WTC11 (cell line): ENCODE results near the gene TIMM8A. TPM values are rescaled to one million over a fixed set of nuclear protein-coding genes. Genes with fewer than 3 reads are reported as not detected.

Experiments
- ATAC-seq: fragments of 200-7000 bp; cut with Tn5 transposase; 2 replicates; pipeline ENCODE4 v1.10.0; 2021; ENCODE audit warnings: mild to moderate bottlenecking, moderate library complexity
- CTCF ChIA-PET: fragments of 300-600 bp; sonication (Branson Sonifier 250); formaldehyde crosslinking; loops from one replicate; lab custom pipeline; 2021; ENCODE audit warnings: antibody characterized with exemption; lab: Charles Lee
- POLR2A ChIA-PET: fragments of 350-600 bp; sonication (Branson Sonifier 250); formaldehyde crosslinking; loops from one replicate; lab custom pipeline; 2021; ENCODE audit warnings: antibody characterized with exemption; lab: Charles Lee
- DNase-seq: peaks from one replicate; pipeline ENCODE4 v3.0.0; 2021; ENCODE audit warnings: low spot score
- H3K27ac Mint-ChIP-seq: 2 replicates; pipeline ENCODE4 v1.8.0; 2021; ENCODE audit warnings: mixed read lengths
- H3K27me3 Mint-ChIP-seq: 2 replicates; pipeline ENCODE4 v1.8.0; 2021; ENCODE audit warnings: low read depth, mild to moderate bottlenecking, moderate library complexity, mixed read lengths
- H3K36me3 Mint-ChIP-seq: 2 replicates; pipeline ENCODE4 v1.8.0; 2021; ENCODE audit warnings: mixed read lengths
- H3K4me1 Mint-ChIP-seq: 2 replicates; pipeline ENCODE4 v1.8.0; 2022; ENCODE audit warnings: mixed read lengths
- H3K4me3 Mint-ChIP-seq: 2 replicates; pipeline ENCODE4 v1.8.0; 2021; ENCODE audit warnings: mild to moderate bottlenecking, moderate library complexity, mixed read lengths
- H3K9me3 Mint-ChIP-seq: 2 replicates; pipeline ENCODE4 v1.8.0; 2021; ENCODE audit warnings: mixed read lengths
- CDX4 ChIP-seq: fragments of 250-450 bp; sonication (Bioruptor Pico); IDR thresholded peaks from 2 replicates; pipeline ENCODE4 v1.9.0; 2021; ENCODE audit warnings: moderate library complexity, mild to moderate bottlenecking, inconsistent platforms, borderline replicate concordance
- CREB1 ChIP-seq: sonication (generic); formaldehyde crosslinking; IDR thresholded peaks from 2 replicates; pipeline ENCODE4 v1.8.0; 2023; ENCODE audit warnings: mild to moderate bottlenecking, missing genetic modification reagents
- CTCF ChIP-seq: fragments of 200-600 bp; IDR thresholded peaks from 2 replicates; pipeline ENCODE4 v1.8.0; 2022; ENCODE audit warnings: antibody characterized with exemption
- E2F1 ChIP-seq: sonication (generic); formaldehyde crosslinking; IDR thresholded peaks from 2 replicates; pipeline ENCODE4 v1.8.0; 2022; ENCODE audit warnings: mild to moderate bottlenecking, missing genetic modification reagents
- ERG ChIP-seq: fragments of 250-450 bp; sonication (Bioruptor Pico); IDR thresholded peaks from 2 replicates; pipeline ENCODE4 v1.8.0; 2021; ENCODE audit warnings: mild to moderate bottlenecking
- FOXJ3 ChIP-seq: sonication (generic); formaldehyde crosslinking; IDR thresholded peaks from 2 replicates; pipeline ENCODE4 v1.9.0; 2021; ENCODE audit warnings: missing genetic modification reagents, mild to moderate bottlenecking, borderline replicate concordance
- FOXP4 ChIP-seq: sonication (generic); formaldehyde crosslinking; IDR thresholded peaks from 2 replicates; pipeline ENCODE4 v1.8.0; 2022; ENCODE audit warnings: mild to moderate bottlenecking, missing genetic modification reagents
- GRHL2 ChIP-seq: fragments of 250-450 bp; sonication (Bioruptor Pico); IDR thresholded peaks from 2 replicates; pipeline ENCODE4 v1.8.0; 2022; ENCODE audit warnings: mild to moderate bottlenecking, moderate library complexity; ENCODE audit not compliant: insufficient replicate concordance, severe bottlenecking
- KAT7 ChIP-seq: sonication (generic); formaldehyde crosslinking; IDR thresholded peaks from 2 replicates; pipeline ENCODE4 v1.8.1; 2023; ENCODE audit warnings: missing genetic modification reagents, mild to moderate bottlenecking, borderline replicate concordance
- MAX ChIP-seq: sonication (generic); formaldehyde crosslinking; IDR thresholded peaks from 2 replicates; pipeline ENCODE4 v1.8.0; 2022; ENCODE audit warnings: mild to moderate bottlenecking, missing genetic modification reagents
- MLX ChIP-seq: sonication (generic); formaldehyde crosslinking; IDR thresholded peaks from 2 replicates; pipeline ENCODE4 v1.8.1; 2023; ENCODE audit warnings: mild to moderate bottlenecking, missing genetic modification reagents, moderate library complexity
- MXD4 ChIP-seq: fragments of 250-450 bp; sonication (Bioruptor Pico); IDR thresholded peaks from 2 replicates; pipeline ENCODE4 v1.8.0; 2021; ENCODE audit warnings: mild to moderate bottlenecking, moderate library complexity, borderline replicate concordance
- NFATC4 ChIP-seq: fragments of 250-450 bp; sonication (Bioruptor Pico); IDR thresholded peaks from 2 replicates; pipeline ENCODE4 v1.9.0; 2021; ENCODE audit warnings: mild to moderate bottlenecking
- OVOL2 ChIP-seq: fragments of 250-450 bp; sonication (Bioruptor Pico); IDR thresholded peaks from 2 replicates; pipeline ENCODE4 v1.9.0; 2021; ENCODE audit warnings: mild to moderate bottlenecking, borderline replicate concordance
- TP53 ChIP-seq: sonication (generic); formaldehyde crosslinking; IDR thresholded peaks from 2 replicates; pipeline ENCODE4 v1.8.1; 2023; ENCODE audit warnings: mild to moderate bottlenecking, missing genetic modification reagents
- USF2 ChIP-seq: sonication (generic); formaldehyde crosslinking; IDR thresholded peaks from 2 replicates; pipeline ENCODE4 v1.8.1; 2023; ENCODE audit warnings: mild to moderate bottlenecking, missing genetic modification reagents, moderate library complexity
- ZNF121 ChIP-seq: sonication (generic); formaldehyde crosslinking; IDR thresholded peaks from 2 replicates; pipeline ENCODE4 v1.8.0; 2023; ENCODE audit warnings: missing genetic modification reagents
- ZNF138 ChIP-seq: sonication (generic); formaldehyde crosslinking; conservative IDR thresholded peaks from 2 replicates; pipeline ENCODE4 v1.8.1; 2022; ENCODE audit warnings: mild to moderate bottlenecking, moderate library complexity, missing genetic modification reagents
- ZNF425 ChIP-seq: fragments of 250-450 bp; sonication (Bioruptor Pico); conservative IDR thresholded peaks from 2 replicates; pipeline ENCODE4 v1.9.0; 2021; ENCODE audit warnings: mild to moderate bottlenecking
- ZNF671 ChIP-seq: fragments of 250-450 bp; sonication (Bioruptor Pico); IDR thresholded peaks from 2 replicates; pipeline ENCODE4 v1.8.0; 2021; ENCODE audit warnings: mild to moderate bottlenecking
- total RNA-seq: library from RNA; stranded (reverse); gene quantifications from 3 replicates; pipeline ENCODE4 v1.2.3, GENCODE V29; 2021

Gene TIMM8A
- total RNA-seq, 1 experiment from 2014 or later = 31.8 TPM

- Mint-ChIP-seq H3K9me3 (no peaks in the 10 kb centered on the region), H3K27ac (peak overlapping the region; percentile 91), H3K27me3 (no peaks in the 10 kb centered on the region), H3K4me1 (peaks cover 14% of the 10 kb centered on the region), H3K4me3 (peak overlapping the region; percentile 92), H3K36me3 (peaks cover 45% of the 10 kb centered on the region)
- ChIA-PET CTCF (no interaction called here), POLR2A (no interaction called here)
- ATAC-seq = no peak
- TF ChIP-seq ZNF425 (CRISPR knock-in tag) (peak; percentile 44; the same call in 1 of the 2 replicates), CTCF (no peak)
- DNase-seq = no peak
Measured at GRCh38 chrX:101393530-101394305, 45.2 kb upstream of the TIMM8A start.

- H3K4me1 Mint-ChIP-seq = peaks cover 14% of the 10 kb centered on the region
- ATAC-seq (no peak), DNase-seq (no peak)
- peak overlapping the region; percentile 97 for H3K27ac Mint-ChIP-seq
- POLR2A ChIA-PET = no interaction called here
- H3K9me3 Mint-ChIP-seq = no peaks in the 10 kb centered on the region
- H3K4me3 Mint-ChIP-seq = peak overlapping the region; percentile 92
- H3K27me3 Mint-ChIP-seq = no peaks in the 10 kb centered on the region
- CTCF ChIA-PET = no interaction called here
- peaks cover 45% of the 10 kb centered on the region for H3K36me3 Mint-ChIP-seq
- no peak for TF ChIP-seq KAT7 (CRISPR knock-in tag)
- TF ChIP-seq ERG (CRISPR knock-in tag) = no peak
- TF ChIP-seq CREB1 (CRISPR knock-in tag) = no peak
- no peak for TF ChIP-seq NFATC4 (CRISPR knock-in tag)
- no peak for TF ChIP-seq OVOL2 (CRISPR knock-in tag)
- TF ChIP-seq ZNF121 (CRISPR knock-in tag) = no peak
- TF ChIP-seq FOXJ3 (CRISPR knock-in tag) = no peak
- no peak for TF ChIP-seq ZNF671 (CRISPR knock-in tag)
- no peak for TF ChIP-seq CTCF
- TF ChIP-seq FOXP4 (CRISPR knock-in tag) = no peak
- no peak for TF ChIP-seq E2F1 (CRISPR knock-in tag)
- no peak for TF ChIP-seq TP53 (CRISPR knock-in tag)
- TF ChIP-seq MLX (CRISPR knock-in tag) = no peak
- no peak for TF ChIP-seq GRHL2 (CRISPR knock-in tag)
- no peak for TF ChIP-seq USF2 (CRISPR knock-in tag)
- no peak for TF ChIP-seq CDX4 (CRISPR knock-in tag)
- TF ChIP-seq ZNF138 (CRISPR knock-in tag) = no peak
- TF ChIP-seq MXD4 = no peak
- no peak for TF ChIP-seq MAX (CRISPR knock-in tag)
Measured at GRCh38 chrX:101391831-101392230, 43.3 kb upstream of the TIMM8A start.
